HG03575 (cell line): ENCODE results near the gene CTNNBL1.
"Not testable (repeated sequence)": the region's sequence is repeated elsewhere in the genome, so short reads cannot be mapped to it uniquely, and the experiment has no call there.

Experiments
- ATAC-seq: cut with Tn5 transposase; IDR thresholded peaks from one replicate; pipeline ENCODE4 v1.9.1; 2021; ENCODE audit not compliant: unreplicated experiment, insufficient number of reproducible peaks, low FRiP score; ENCODE audit errors: extremely low read depth

The CTNNBL1 gene, protein sequence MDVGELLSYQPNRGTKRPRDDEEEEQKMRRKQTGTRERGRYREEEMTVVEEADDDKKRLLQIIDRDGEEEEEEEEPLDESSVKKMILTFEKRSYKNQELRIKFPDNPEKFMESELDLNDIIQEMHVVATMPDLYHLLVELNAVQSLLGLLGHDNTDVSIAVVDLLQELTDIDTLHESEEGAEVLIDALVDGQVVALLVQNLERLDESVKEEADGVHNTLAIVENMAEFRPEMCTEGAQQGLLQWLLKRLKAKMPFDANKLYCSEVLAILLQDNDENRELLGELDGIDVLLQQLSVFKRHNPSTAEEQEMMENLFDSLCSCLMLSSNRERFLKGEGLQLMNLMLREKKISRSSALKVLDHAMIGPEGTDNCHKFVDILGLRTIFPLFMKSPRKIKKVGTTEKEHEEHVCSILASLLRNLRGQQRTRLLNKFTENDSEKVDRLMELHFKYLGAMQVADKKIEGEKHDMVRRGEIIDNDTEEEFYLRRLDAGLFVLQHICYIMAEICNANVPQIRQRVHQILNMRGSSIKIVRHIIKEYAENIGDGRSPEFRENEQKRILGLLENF

GRCh38 chr20:37693635-37694626 is at the start of gene CTNNBL1:
Gene CTNNBL1, plus strand, starts transcription at chr20:37694030. Its CDS starts 93 bp downstream, at chr20:37694123.
- ATAC-seq: no peak

DNA sequence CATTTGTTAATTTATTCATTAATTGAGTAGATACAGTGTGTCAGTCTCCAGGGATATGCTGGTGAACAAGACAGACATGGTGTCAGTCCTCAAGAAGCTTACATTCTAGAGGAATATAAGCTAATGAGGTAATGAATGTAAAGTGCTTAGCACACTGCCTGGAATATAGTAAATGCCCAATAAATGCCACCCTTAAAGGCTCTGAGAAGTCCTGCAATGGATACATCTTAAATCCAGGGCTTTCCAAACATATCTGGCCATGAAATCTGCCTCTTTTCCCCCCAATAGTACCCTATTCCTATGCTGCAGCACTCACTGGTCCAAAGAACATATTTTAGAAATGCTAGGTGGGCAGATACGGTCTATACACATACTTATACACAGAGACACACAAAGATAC is 49.2 kb upstream of the CTNNBL1 start:
- no peak for ATAC-seq

- ATAC-seq: no peak
These were observed 45.9 kb upstream of the CTNNBL1 start for GRCh38 chr20:37647946-37648345.

GRCh38 chr20:37649017-37649416 is 44.8 kb upstream of the CTNNBL1 start:
- no peak for ATAC-seq

DNA sequence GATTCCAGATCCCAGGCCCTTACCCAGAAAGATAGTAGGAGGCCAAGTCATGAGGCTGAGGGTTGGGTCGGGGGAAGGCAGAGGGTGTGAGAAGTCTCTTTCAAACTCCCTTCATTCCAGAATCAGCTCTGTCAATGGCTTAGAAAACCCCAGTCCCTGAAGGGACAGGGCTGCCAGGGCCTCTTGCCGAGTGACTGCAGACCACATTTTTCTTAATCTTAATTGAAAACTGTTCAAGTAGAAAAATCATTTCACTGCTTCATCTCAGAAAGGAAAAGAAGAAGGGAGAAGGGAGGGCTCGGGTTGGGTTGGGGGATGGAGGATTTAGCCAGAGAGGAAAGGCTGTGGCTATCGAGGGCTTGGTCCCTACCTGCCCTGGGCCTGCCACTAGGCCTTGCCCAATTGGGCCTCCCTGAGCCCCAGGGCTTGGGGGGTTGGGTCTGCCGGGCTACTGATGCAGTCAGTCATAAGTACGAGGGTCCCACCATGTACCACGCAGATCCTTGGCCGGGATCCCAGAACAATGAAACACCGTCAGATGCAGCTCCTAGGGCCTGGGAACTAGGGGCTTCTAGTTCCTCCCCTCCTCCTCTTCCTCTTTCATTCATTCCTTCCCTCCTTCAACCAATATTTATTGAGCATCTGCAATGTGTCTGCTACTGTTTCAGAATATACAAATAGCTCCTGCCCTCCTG is 44.0 kb upstream of the CTNNBL1 start:
- ATAC-seq: no peak

DNA sequence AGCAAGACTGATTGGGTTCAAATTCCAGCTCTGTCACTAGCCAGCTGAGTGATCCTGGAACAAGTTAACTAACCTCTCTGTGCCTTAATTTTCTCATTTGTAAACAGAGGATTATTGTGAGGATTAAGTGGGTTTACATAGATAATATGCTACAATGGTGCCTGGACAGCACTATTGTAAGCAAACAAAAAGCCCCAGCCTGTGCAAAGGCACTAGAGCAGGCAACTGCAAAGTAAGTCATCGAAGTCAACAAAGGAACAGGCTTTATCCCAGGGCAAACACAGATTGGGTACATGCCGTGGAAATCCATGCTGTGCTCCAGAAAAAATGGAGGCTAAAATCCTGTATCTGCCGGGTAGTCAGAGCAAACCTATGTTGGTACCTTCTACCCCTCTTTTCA is 43.2 kb upstream of the CTNNBL1 start:
- ATAC-seq: no peak

DNA sequence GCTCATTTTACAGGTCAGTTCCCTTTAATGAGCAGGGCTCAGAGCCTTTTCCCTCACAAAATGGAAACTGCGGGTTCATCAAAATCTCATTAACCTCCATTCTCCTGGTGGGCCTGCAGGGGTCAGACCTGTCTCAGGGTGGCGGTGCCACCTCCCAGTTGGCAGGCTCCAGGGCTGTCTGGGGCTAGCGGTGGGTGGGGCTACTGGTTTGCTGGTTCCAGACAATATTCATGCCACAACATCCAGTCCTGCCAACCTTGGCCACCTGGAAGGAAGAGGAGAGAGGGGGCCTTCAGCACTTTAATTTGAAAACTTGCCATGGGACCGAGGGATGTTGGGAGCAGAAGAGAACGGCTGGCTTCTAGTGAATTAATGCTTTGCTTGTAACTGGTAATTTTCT is 41.9 kb upstream of the CTNNBL1 start:
- no peak for ATAC-seq

DNA sequence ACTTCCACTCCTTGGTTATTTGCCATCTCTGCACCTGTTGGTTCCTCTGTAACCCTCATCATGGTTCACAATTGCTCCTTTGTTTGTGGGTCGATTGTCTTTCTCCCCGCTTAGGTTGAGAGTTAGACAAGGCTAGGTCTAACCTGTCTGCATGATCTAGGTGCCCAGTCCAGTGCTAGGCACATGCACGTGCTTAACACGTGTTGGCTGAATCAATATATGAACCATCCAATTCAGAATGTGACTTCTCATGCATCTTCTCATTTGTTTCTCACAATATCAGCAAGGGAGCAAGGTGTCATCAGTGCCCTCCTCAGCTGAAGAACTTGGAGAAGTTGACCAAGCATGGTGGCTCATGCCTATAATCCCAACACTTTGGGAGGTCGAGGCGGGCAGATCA is 36.9 kb upstream of the CTNNBL1 start:
- ATAC-seq: no peak

- ATAC-seq: no peak
These were observed 35.7 kb upstream of the CTNNBL1 start for GRCh38 chr20:37657924-37658804.

DNA sequence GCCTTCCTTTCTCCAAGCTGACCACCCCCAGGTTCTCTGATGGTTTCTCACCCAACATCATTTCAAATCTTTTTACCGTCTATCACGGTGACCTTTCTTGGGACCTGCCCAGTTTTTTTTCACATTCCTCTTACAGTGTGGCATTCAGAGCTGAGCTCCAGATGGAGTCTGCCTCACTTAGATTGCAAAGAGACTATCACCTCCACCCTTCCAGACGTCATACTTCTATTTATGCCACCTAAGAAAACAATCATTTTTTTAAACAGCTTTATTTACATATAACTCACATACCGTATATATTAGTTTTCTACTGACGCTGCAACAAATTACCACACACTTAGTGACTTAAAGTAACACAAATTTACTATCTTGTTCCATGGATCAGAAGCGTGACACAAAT is 32.3 kb upstream of the CTNNBL1 start:
- no peak for ATAC-seq

GRCh38 chr20:37662308-37662707 is 31.5 kb upstream of the CTNNBL1 start:
- no peak for ATAC-seq

DNA sequence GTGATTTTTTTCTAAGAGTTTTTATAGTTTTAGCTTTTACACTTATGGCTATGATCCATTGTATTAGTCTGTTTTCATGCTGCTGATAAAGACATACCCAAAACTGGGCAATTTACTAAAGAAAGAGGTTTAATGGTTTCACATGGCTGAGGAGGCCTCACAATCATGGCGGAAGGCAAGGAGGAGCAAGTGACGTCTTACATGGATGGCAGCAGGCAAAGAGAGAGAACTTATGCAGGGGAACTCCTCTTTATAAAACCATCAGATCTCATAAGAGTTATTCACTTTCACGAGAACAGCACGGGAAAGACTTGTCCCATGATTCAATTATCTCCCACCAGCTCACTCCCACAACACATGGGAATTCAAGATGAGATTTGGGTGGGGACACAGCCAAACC is 29.2 kb upstream of the CTNNBL1 start:
- ATAC-seq: not testable (repeated sequence)

- ATAC-seq: no peak
These were observed 25.7 kb upstream of the CTNNBL1 start for GRCh38 chr20:37668166-37668565.

DNA sequence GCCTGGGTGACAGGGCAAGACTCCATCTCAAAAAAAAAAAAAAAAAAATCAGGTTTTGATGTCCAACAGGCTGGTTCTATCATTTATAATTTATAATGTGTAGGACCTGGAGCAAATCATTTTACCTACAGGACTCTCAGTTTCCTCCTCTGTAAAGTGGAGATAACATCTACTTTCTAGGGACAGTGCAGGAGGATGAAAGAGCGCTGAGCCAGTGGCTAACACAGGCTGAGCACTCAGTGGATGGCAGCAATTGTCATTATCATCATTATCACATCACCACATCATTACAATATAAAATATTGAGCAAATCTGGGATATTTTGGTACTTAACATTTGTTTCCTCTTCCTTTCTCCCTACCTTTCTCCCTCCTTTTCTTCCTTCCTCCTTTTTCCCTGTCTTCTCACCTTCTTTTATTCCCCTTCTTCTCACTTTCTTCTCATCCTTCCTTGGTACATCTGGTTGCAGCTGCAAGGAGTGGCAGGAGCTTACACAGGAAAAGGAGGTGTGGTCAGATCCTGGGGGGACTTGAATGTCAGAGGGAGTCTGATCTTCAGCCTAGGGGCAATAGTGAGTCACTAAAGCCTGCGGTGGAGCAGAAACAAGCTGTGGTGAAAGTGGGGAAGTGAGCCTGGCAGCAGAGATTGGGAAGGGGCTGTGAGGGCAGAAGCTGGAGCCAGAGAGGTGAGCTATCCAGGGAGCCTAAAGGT is 24.6 kb upstream of the CTNNBL1 start:
- ATAC-seq: no peak

DNA sequence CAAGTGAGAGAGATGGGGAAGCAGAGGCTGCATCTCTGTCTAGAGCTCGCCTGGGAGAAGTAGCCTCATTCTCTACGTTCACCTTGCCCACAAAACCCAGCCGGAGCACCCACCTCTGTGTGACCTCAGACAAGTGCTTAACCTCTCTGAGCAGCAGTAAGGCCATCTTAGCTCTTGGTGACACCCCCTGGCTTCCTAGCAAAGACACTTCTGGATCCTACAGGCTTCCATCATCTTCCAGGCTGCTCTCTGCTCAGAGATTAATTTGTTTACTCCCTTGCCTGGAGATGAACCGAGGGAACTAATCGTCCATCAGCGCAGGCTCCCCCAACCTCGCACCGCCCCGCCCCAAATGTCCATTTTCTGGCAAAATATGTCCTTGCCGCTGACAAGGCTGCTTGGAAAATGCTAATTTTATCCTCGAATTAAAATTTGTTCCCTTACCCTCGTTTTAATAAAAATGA is 24.0 kb upstream of the CTNNBL1 start:
- no peak for ATAC-seq

GRCh38 chr20:37670351-37670791 is 23.5 kb upstream of the CTNNBL1 start:
- no peak for ATAC-seq

DNA sequence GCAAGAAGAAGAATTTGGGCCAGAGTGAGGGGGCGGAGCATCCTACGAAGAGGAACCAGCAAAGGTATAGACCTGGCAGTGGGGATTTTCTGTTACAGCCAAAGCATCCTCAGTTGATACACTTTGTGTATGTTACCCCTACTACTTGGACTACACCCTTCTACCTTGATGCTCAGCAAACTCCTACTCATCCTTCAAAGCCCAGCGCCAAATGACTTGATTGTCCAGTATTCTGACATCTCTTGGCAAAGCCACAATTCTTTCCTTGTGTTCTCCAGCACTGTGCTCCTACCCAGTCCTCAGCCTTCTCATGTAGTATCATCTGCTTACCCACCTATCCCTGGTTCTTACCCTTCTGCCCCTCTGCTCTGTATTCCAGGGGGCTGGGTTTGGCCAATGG is 21.7 kb upstream of the CTNNBL1 start:
- no peak for ATAC-seq
